ENCODE results near the gene KRTAP25-1. TPM values are rescaled to one million over a fixed set of nuclear protein-coding genes. Genes with fewer than 3 reads are reported as not detected.

Gene KRTAP25-1
- total RNA-seq, 2 donors from 2014 or later, result not detected

Other genes with a start within 250 kb of the KRTAP25-1 start
- gene CLDN17, start 122.7 kb downstream of the KRTAP25-1 start, total RNA-seq, result not detected
- not detected for gene CLDN8, start 73.4 kb downstream of the KRTAP25-1 start, total RNA-seq
- gene KRTAP24-1, start 6.6 kb downstream of the KRTAP25-1 start, total RNA-seq, result not detected
- gene KRTAP26-1, start 30.8 kb upstream of the KRTAP25-1 start, total RNA-seq, result not detected
- not detected for gene KRTAP27-1, start 48.2 kb upstream of the KRTAP25-1 start, total RNA-seq
- not detected for gene KRTAP23-1, start 59.1 kb upstream of the KRTAP25-1 start, total RNA-seq
- not detected for gene KRTAP13-2, start 82.8 kb upstream of the KRTAP25-1 start, total RNA-seq
- gene KRTAP13-1, start 106.5 kb upstream of the KRTAP25-1 start, total RNA-seq, result not detected
- not detected for gene KRTAP13-3, start 136.4 kb upstream of the KRTAP25-1 start, total RNA-seq
- not detected for gene KRTAP13-4, start 140.7 kb upstream of the KRTAP25-1 start, total RNA-seq
- gene KRTAP15-1, start 150.8 kb upstream of the KRTAP25-1 start, total RNA-seq, result not detected
- not detected for gene KRTAP19-1, start 190.9 kb upstream of the KRTAP25-1 start, total RNA-seq
- not detected for gene KRTAP19-2, start 197.9 kb upstream of the KRTAP25-1 start, total RNA-seq
- not detected for gene KRTAP19-3, start 202.5 kb upstream of the KRTAP25-1 start, total RNA-seq
- not detected for gene KRTAP19-4, start 207.7 kb upstream of the KRTAP25-1 start, total RNA-seq
- gene KRTAP19-5, start 212.6 kb upstream of the KRTAP25-1 start, total RNA-seq, result not detected